Heart left ventricle (tissue), 13 donors: ENCODE data around the gene FIBP.

ENCODE experiments used
- CTCF ChIP-seq, 12 donors: fragments of 200-600 bp; sonication (generic) in 4 of 12; IDR thresholded peaks; one replicate each; pipeline versions ENCODE4 v1.5.0 to v1.8.0; 2018 to 2022; ENCODE audit warnings: antibody characterized with exemption in 12 of 12, mild to moderate bottlenecking in 5 of 12
- POLR2A ChIP-seq, 2 donors: fragments of 450-650 bp; IDR thresholded peaks; one replicate each; pipeline ENCODE4 v1.6.1; 2017; ENCODE audit warnings: antibody characterized with exemption in 2 of 2, mild to moderate bottlenecking in 2 of 2, moderate library complexity in 2 of 2
- donor health status: ischemic (EF 13 %, LVEDD 7.1; RV severe dilation, severe dysfunction).
- donor health status: DM: no; HTN: yes; CAD: no.
- donor health status: DM: no; HTN: no; CAD: no.
- donor health status: ischemic (EF 25% LVEDD 6.9; RV normal size, moderate dysfunction).
- donor health status: ischemic (EF 25% LVEDD 5.7; RV mildly dilated, moderate dysfunction).
- donor health status: ischemic (EF 35%, LVEDD 5.7; RV mildly dilated, moderate dysfunction).
- donor health status: nonischemic (EF 11% LVEDD 7.7; RV severe dilation, severe dysfunction).
- donor health status: DM: yes; HTN: yes; CAD: no.
- donor health status: PGD.
- donor health status: ischemic (EF 29% LVEDD 5.4; RV normal size, mild dysfunction).
- donor health status: nonischemic (EF 23%, LVEDD 6.1; RV moderate dilation, normal function).

GRCh38 chr11:65854161-65854592 lies 34.1 kb downstream of the FIBP start:
- no peak for TF ChIP-seq CTCF (IDR thresholded peaks at IDR 0.05)
- TF ChIP-seq POLR2A (IDR thresholded peaks at IDR 0.05), result no peak
